GM12878 (cell line): ENCODE measurements around the gene FANCI. TPM values are rescaled to one million over a fixed set of nuclear protein-coding genes. Genes with fewer than 3 reads are reported as not detected.

Experiments
- ATAC-seq: fragments of 200-7000 bp; cut with Tn5 transposase; 3 replicates; pipeline ENCODE4 v1.9.1; 2020; ENCODE audit warnings: mild to moderate bottlenecking, moderate library complexity
- BruUV-seq: library from RNA; stranded (reverse); fragments of 400-500 nt; replicated peaks from 2 replicates; lab custom pipeline; 2021; lab: Mats Ljungman, UMichigan
- CTCF ChIA-PET: fragments of 300-600 bp; sonication (Branson Sonifier 250); formaldehyde crosslinking; extraction: SDS; loops from one replicate; lab custom pipeline; 2021; ENCODE audit warnings: inconsistent platforms; lab: Yijun Ruan, JAX
- POLR2A ChIA-PET: fragments of 350-600 bp; formaldehyde crosslinking; extraction: SDS; loops from one replicate; lab custom pipeline; 2021; ENCODE audit warnings: inconsistent platforms; lab: Charles Lee
- RAD21 ChIA-PET: fragments of 300-600 bp; sonication (Branson Sonifier 250); formaldehyde crosslinking; loops from one replicate; lab custom pipeline; 2023; ENCODE audit warnings: antibody characterized with exemption; ENCODE audit not compliant: unreplicated experiment; lab: Charles Lee
- SMC1A ChIA-PET: fragments of 300-600 bp; sonication (Branson Sonifier 250); formaldehyde crosslinking; loops from one replicate; lab custom pipeline; 2023; ENCODE audit not compliant: unreplicated experiment, uncharacterized antibody; lab: Charles Lee
- DNase-seq: peaks from one replicate; pipeline ENCODE4 v3.0.0-alpha.2; 2011; ENCODE audit warnings: low read depth, low spot score
- FAIRE-seq: peaks from 3 replicates; lab custom pipeline; 2011; peaks lifted over from hg19 to GRCh38; lab: Jason Lieb, UNC
- H2AFZ ChIP-seq: 2 replicates; pipeline ENCODE4 v1.6.0; 2011; ENCODE audit warnings: low read depth, low read length, control low read depth; ENCODE audit not compliant: control insufficient read depth
- H3K27ac ChIP-seq: 2 replicates; pipeline ENCODE4 v1.5.1; 2011; ENCODE audit warnings: control low read depth; ENCODE audit not compliant: control insufficient read depth, insufficient read depth
- H3K27me3 ChIP-seq, 2 experiments: replicated peaks in 1 of 2; 2 replicates each; pipeline versions ENCODE4 v1.6.0 to v1.6.1; 2011; ENCODE audit warnings: low read length in 1 of 2; ENCODE audit not compliant: control insufficient read depth in 2 of 2, insufficient read depth in 2 of 2
- H3K36me3 ChIP-seq, 2 experiments: 2 replicates each; pipeline ENCODE4 v1.5.1; 2011; ENCODE audit warnings: low read length in 1 of 2; ENCODE audit not compliant: control insufficient read depth in 2 of 2, insufficient read depth in 2 of 2
- H3K4me1 ChIP-seq: 2 replicates; pipeline ENCODE4 v1.6.1; 2011; ENCODE audit warnings: mild to moderate bottlenecking, low read length, moderate library complexity, mixed read lengths; ENCODE audit not compliant: control insufficient read depth, insufficient read depth
- H3K4me2 ChIP-seq: 2 replicates; pipeline ENCODE4 v1.6.0; 2011; ENCODE audit warnings: control low read depth; ENCODE audit not compliant: control insufficient read depth, insufficient read depth
- H3K4me3 ChIP-seq: fragments of 200-600 bp; sonication (generic); 2 replicates; pipeline ENCODE4 v1.5.1; 2016
- H3K79me2 ChIP-seq: 2 replicates; pipeline ENCODE4 v1.6.0; 2011; ENCODE audit warnings: low read length; ENCODE audit not compliant: control insufficient read depth, insufficient read depth
- H3K9ac ChIP-seq: 2 replicates; pipeline ENCODE4 v1.8.0; 2011; ENCODE audit warnings: low read length, control low read depth, mixed read lengths; ENCODE audit not compliant: control insufficient read depth, insufficient read depth
- H3K9me3 ChIP-seq: replicated peaks from 3 replicates; pipeline ENCODE4 v1.5.1; 2011; ENCODE audit warnings: mild to moderate bottlenecking, low read length; ENCODE audit not compliant: control insufficient read depth, insufficient read depth
- H4K20me1 ChIP-seq: 2 replicates; pipeline ENCODE4 v1.6.0; 2011; ENCODE audit not compliant: control insufficient read depth, insufficient read depth
- E2F8 ChIP-seq: fragments of 450-650 bp; IDR thresholded peaks from 2 replicates; pipeline ENCODE4 v1.6.1; 2018; ENCODE audit warnings: mild to moderate bottlenecking, low read depth, moderate library complexity; ENCODE audit not compliant: partially characterized antibody
- EP300 ChIP-seq, 2 experiments: fragments of 150-350 bp in 1 of 2; IDR thresholded peaks; 2 replicates each; pipeline ENCODE4 v1.6.1; 2011 to 2012; ENCODE audit warnings: low read depth in 2 of 2, low read length in 2 of 2, borderline replicate concordance in 1 of 2, improper control_type of control experiment in 1 of 2, inconsistent platforms in 1 of 2; ENCODE audit not compliant: control insufficient read depth in 1 of 2
- FOXM1 ChIP-seq: IDR thresholded peaks from 2 replicates; pipeline ENCODE4 v1.6.1; 2012; ENCODE audit warnings: low read depth, mild to moderate bottlenecking, inconsistent platforms, low read length, moderate library complexity
- MEF2B ChIP-seq: fragments of 450-650 bp; IDR thresholded peaks from 2 replicates; pipeline ENCODE4 v1.6.1; 2018; ENCODE audit warnings: mild to moderate bottlenecking, moderate library complexity; ENCODE audit not compliant: partially characterized antibody, poor library complexity, severe bottlenecking
- MTA2 ChIP-seq: fragments of 450-650 bp; IDR thresholded peaks from 2 replicates; pipeline ENCODE4 v1.6.1; 2016; ENCODE audit warnings: low read depth, mild to moderate bottlenecking, moderate library complexity
- MXI1 ChIP-seq: fragments of 150-350 bp; IDR thresholded peaks from 2 replicates; pipeline ENCODE4 v1.6.1; 2011; ENCODE audit warnings: low read depth, mild to moderate bottlenecking, inconsistent platforms, low read length, improper control_type of control experiment
- POLR2AphosphoS2 ChIP-seq: IDR thresholded peaks from 2 replicates; pipeline ENCODE4 v1.6.1; 2011; ENCODE audit warnings: low read depth, mild to moderate bottlenecking, low read length, improper control_type of control experiment, moderate library complexity
- POLR2AphosphoS5 ChIP-seq: IDR thresholded peaks from 2 replicates; pipeline ENCODE4 v1.6.1; 2011; ENCODE audit warnings: mild to moderate bottlenecking, low read length, inconsistent platforms
- SMAD5 ChIP-seq: IDR thresholded peaks from 2 replicates; pipeline ENCODE4 v1.6.1; 2016; ENCODE audit warnings: antibody characterized with exemption, low read depth
- SREBF1 ChIP-seq: IDR thresholded peaks from 2 replicates; pipeline ENCODE4 v1.6.1; 2012; ENCODE audit warnings: mild to moderate bottlenecking, low read length
- SRF ChIP-seq, 2 experiments: IDR thresholded peaks; 2 replicates each; pipeline ENCODE4 v1.6.1; 2011; ENCODE audit warnings: low read depth in 2 of 2, low read length in 2 of 2, mild to moderate bottlenecking in 1 of 2, moderate library complexity in 1 of 2
- TBL1XR1 ChIP-seq: IDR thresholded peaks from 2 replicates; pipeline ENCODE4 v1.6.1; 2012; ENCODE audit warnings: low read depth, low read length, improper control_type of control experiment
- YY1 ChIP-seq: IDR thresholded peaks from 2 replicates; pipeline ENCODE4 v1.6.1; 2011; ENCODE audit warnings: low read depth, mild to moderate bottlenecking, low read length
- ZNF207 ChIP-seq: fragments of 450-650 bp; IDR thresholded peaks from 2 replicates; pipeline ENCODE4 v1.6.1; 2014; ENCODE audit warnings: antibody characterized with exemption, mild to moderate bottlenecking, borderline replicate concordance
- in situ Hi-C: fragments of 300-500 bp; cut with MboI; formaldehyde crosslinking; loops from 9 replicates; pipeline ENCODE4 v1.14.3; 2018; ENCODE audit warnings: mixed read lengths
- intact Hi-C: fragments of 100-400 bp; cut with micrococcal nuclease; formaldehyde crosslinking; loops from one replicate; pipeline ENCODE4 v1.14.2; 2022; ENCODE audit not compliant: unreplicated experiment
- polyA plus RNA-seq, 11 experiments: library from polyadenylated mRNA; depleted of rRNA in 4 of 11; unstranded in 6 of 11; stranded (reverse) in 5 of 11; fragments of >200 nt; fragmentation: Nextera tagmentation in 4 of 11; fragmentation: Illumina TruSeq in 1 of 11; extraction: Ambion mirVana in 4 of 11; extraction: Trizol in 1 of 11; gene quantifications; 1 replicate in 1 of 11; 2 replicates in 10 of 11; pipeline versions ENCODE4 v1.2.1 to v1.2.3, GENCODE V29; 2011 to 2016; ENCODE audit warnings: inconsistent platforms in 2 of 11, missing spikeins in 2 of 11, low read depth in 1 of 11
- total RNA-seq, 4 experiments: library from RNA; depleted of rRNA in 3 of 4; stranded (reverse); fragments of >200 nt in 3 of 4; fragmentation: Illumina TruSeq in 1 of 4; extraction: Trizol in 1 of 4; gene quantifications; 2 replicates each; pipeline versions ENCODE4 v1.2.1 to v1.2.3, GENCODE V29; 2013 to 2021
- TF ChIP-seq, protein P1 (sequence below): fragments of 450-650 bp; IDR thresholded peaks from 2 replicates; pipeline ENCODE4 v1.6.1; 2018; ENCODE audit warnings: borderline replicate concordance, mild to moderate bottlenecking; ENCODE audit not compliant: partially characterized antibody
- TF ChIP-seq, protein P2 (sequence below): IDR thresholded peaks from 2 replicates; pipeline ENCODE4 v1.6.1; 2011; ENCODE audit warnings: mild to moderate bottlenecking, low read depth, low read length, moderate library complexity; ENCODE audit not compliant: insufficient replicate concordance

FANCI gene
- total and polyA plus RNA-seq, 10 of the 15 experiments (the other 5 are each of a cell fraction or from before 2014, with no cell fraction given): 38.1 to 129 (median 82.4) TPM

- no peak overlapping the region for H3K4me2 ChIP-seq
- ChIA-PET RAD21 (interaction anchor here (2.8 kb wide), 1 partner anchor 37 kb away, joined by 32 read pairs; the partner anchor contains the start of gene FANCI), SMC1A (interaction anchor here (2.0 kb wide), 1 partner anchor 36 kb away, joined by 17 read pairs; the partner anchor contains the start of gene FANCI), CTCF (interaction anchor here (0.6 to 2.7 kb wide), 7 partner anchors 13 to 385 kb away, joined by 3 to 47 read pairs (median 12); no protein-coding TSS in a partner anchor), POLR2A (no interaction called here)
- no peak overlapping the region for H2AFZ ChIP-seq
- H3K36me3 ChIP-seq: no peaks in the 10 kb centered on the region
- no peak overlapping the region for H3K27ac ChIP-seq
- no peaks in the 10 kb centered on the region for H3K9me3 ChIP-seq
- H4K20me1 ChIP-seq: no peaks in the 10 kb centered on the region
- H3K27me3 ChIP-seq: no peaks in the 10 kb centered on the region
- no peaks in the 10 kb centered on the region for H3K4me1 ChIP-seq
- no peak overlapping the region for H3K4me3 ChIP-seq
- DNase-seq (no peak), FAIRE-seq (no peak), ATAC-seq (no peak)
- BruUV-seq: no TSS peak
- intact Hi-C loops: loop anchor here (5.0 to 10.0 kb wide), 3 partner anchors 97 to 264 kb away; partner anchors contain the start of gene POLG
- no peaks in the 10 kb centered on the region for H3K79me2 ChIP-seq
- no peak overlapping the region for H3K9ac ChIP-seq
- in situ Hi-C loops: no loop called here
- TF ChIP-seq FOXM1: no peak
- TF ChIP-seq, protein P1, sequence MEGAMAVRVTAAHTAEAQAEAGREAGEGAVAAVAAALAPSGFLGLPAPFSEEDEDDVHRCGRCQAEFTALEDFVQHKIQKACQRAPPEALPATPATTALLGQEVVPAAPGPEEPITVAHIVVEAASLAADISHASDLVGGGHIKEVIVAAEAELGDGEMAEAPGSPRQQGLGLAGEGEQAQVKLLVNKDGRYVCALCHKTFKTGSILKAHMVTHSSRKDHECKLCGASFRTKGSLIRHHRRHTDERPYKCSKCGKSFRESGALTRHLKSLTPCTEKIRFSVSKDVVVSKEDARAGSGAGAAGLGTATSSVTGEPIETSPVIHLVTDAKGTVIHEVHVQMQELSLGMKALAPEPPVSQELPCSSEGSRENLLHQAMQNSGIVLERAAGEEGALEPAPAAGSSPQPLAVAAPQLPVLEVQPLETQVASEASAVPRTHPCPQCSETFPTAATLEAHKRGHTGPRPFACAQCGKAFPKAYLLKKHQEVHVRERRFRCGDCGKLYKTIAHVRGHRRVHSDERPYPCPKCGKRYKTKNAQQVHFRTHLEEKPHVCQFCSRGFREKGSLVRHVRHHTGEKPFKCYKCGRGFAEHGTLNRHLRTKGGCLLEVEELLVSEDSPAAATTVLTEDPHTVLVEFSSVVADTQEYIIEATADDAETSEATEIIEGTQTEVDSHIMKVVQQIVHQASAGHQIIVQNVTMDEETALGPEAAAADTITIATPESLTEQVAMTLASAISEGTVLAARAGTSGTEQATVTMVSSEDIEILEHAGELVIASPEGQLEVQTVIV: no peak
- TF ChIP-seq, protein P2, sequence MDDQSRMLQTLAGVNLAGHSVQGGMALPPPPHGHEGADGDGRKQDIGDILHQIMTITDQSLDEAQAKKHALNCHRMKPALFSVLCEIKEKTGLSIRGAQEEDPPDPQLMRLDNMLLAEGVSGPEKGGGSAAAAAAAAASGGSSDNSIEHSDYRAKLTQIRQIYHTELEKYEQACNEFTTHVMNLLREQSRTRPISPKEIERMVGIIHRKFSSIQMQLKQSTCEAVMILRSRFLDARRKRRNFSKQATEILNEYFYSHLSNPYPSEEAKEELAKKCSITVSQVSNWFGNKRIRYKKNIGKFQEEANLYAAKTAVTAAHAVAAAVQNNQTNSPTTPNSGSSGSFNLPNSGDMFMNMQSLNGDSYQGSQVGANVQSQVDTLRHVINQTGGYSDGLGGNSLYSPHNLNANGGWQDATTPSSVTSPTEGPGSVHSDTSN: no peak
- TF ChIP-seq POLR2AphosphoS5: no peak
- no peak for TF ChIP-seq E2F8
- no peak for TF ChIP-seq MXI1
- TF ChIP-seq SREBF1: no peak
- TF ChIP-seq EP300 (IDR thresholded peaks at IDR 0.05; ENCODE audit: borderline replicate concordance in 1 of 2, control insufficient read depth in 1 of 2, low read depth in 2 of 2, low read length in 2 of 2): no peak
- TF ChIP-seq ZNF207: no peak
- TF ChIP-seq YY1: no peak
- no peak for TF ChIP-seq POLR2AphosphoS2
- no peak for TF ChIP-seq SRF (IDR thresholded peaks at IDR 0.05; ENCODE audit: low read depth in 2 of 2, low read length in 2 of 2)
- no peak for TF ChIP-seq MTA2
- no peak for TF ChIP-seq TBL1XR1
- no peak for TF ChIP-seq MEF2B
- no peak for TF ChIP-seq SMAD5
Measured at GRCh38 chr15:89208256-89208655, 35.5 kb upstream of the FANCI start.
